ENCODE results near the gene MEGF8.

Gene MEGF8

GRCh38 chr19:42325308-42325895 lies at the start of gene MEGF8:
MEGF8 (plus strand) TSS chr19:42325635; CDS start chr19:42326244, 609 bp downstream.
- DNase-seq = peak; percentile 98

GRCh38 chr19:42276284-42276683 lies 49.2 kb upstream of the MEGF8 start:
- no peak for DNase-seq

- no peak for DNase-seq
These were observed 48.6 kb upstream of the MEGF8 start for GRCh38 chr19:42276821-42277220.

GRCh38 chr19:42277821-42278451 lies 47.5 kb upstream of the MEGF8 start:
- DNase-seq = no peak

- no peak for DNase-seq
These were observed 46.8 kb upstream of the MEGF8 start for GRCh38 chr19:42278452-42279154.

- DNase-seq = no peak
These were observed 46.1 kb upstream of the MEGF8 start for GRCh38 chr19:42279155-42279901.

- DNase-seq = peak; percentile 80
These were observed 45.3 kb upstream of the MEGF8 start for GRCh38 chr19:42279902-42280814.

- no peak for DNase-seq
These were observed 44.7 kb upstream of the MEGF8 start for GRCh38 chr19:42280815-42281145.

GRCh38 chr19:42281146-42281826 lies 44.1 kb upstream of the MEGF8 start:
- DNase-seq = peak; percentile 4

- no peak for DNase-seq
These were observed 43.3 kb upstream of the MEGF8 start for GRCh38 chr19:42281827-42282762.

GRCh38 chr19:42282819-42283187 lies 42.6 kb upstream of the MEGF8 start:
- DNase-seq = no peak

GRCh38 chr19:42283188-42284065 lies 42.0 kb upstream of the MEGF8 start:
- DNase-seq = peak; percentile 83

- DNase-seq = peak; percentile 76
These were observed 41.4 kb upstream of the MEGF8 start for GRCh38 chr19:42284066-42284501.

- no peak for DNase-seq
These were observed 40.7 kb upstream of the MEGF8 start for GRCh38 chr19:42284591-42285341.

GRCh38 chr19:42285541-42285941 lies 39.9 kb upstream of the MEGF8 start:
- no peak for DNase-seq

GRCh38 chr19:42285988-42286348 lies 39.5 kb upstream of the MEGF8 start:
- DNase-seq = no peak

GRCh38 chr19:42286349-42287016 lies 39.0 kb upstream of the MEGF8 start:
- DNase-seq = no peak
